ENCODE data around the gene SLC23A2.

- TF ChIP-seq YY1 (IDR thresholded peaks at IDR 0.05; ENCODE audit: insufficient read depth, insufficient read length) (no peak), SUZ12 (IDR thresholded peaks at IDR 0.05; ENCODE audit: extremely low read depth, insufficient read depth, insufficient read length) (no peak)
Observed at GRCh38 chr20:4830259-4830658, 171.1 kb downstream of the SLC23A2 start.

Data from NT2/D1 (cell line).